IMR-90 (cell line): ENCODE data around the gene PRKAR1B. TPM values are rescaled to one million over a fixed set of nuclear protein-coding genes. Genes with fewer than 3 reads are reported as not detected.

ENCODE experiments used
- ATAC-seq: fragments of 200-7000 bp; cut with Tn5 transposase; 2 replicates; pipeline ENCODE4 v1.9.1; 2020; ENCODE audit warnings: low read depth, mild to moderate bottlenecking, moderate library complexity
- BruUV-seq: library from RNA; stranded (reverse); fragments of 400-500 nt; replicated peaks from 2 replicates; lab custom pipeline; 2021; lab: Mats Ljungman, UMichigan
- CTCF ChIA-PET: fragments of 300-600 bp; formaldehyde crosslinking; extraction: SDS; loops from one replicate; lab custom pipeline; 2021; ENCODE audit warnings: antibody characterized with exemption; lab: Yijun Ruan, JAX
- POLR2A ChIA-PET: fragments of 300-600 bp; sonication (Branson Sonifier 250); formaldehyde crosslinking; loops from one replicate; lab custom pipeline; 2022; ENCODE audit warnings: antibody characterized with exemption; ENCODE audit not compliant: unreplicated experiment; lab: Charles Lee
- DNase-seq: peaks from one replicate; pipeline ENCODE4 v3.0.0; 2013
- H2AFZ ChIP-seq: replicated peaks from 2 replicates; pipeline ENCODE3; 2013; ENCODE audit warnings: low read length, mild to moderate bottlenecking; ENCODE audit not compliant: poor library complexity
- H2AK5ac ChIP-seq: 2 replicates; pipeline ENCODE4 v1.6.1; 2013; ENCODE audit warnings: low read depth, low read length, inconsistent platforms
- H2AK9ac ChIP-seq: replicated peaks from 2 replicates; pipeline ENCODE3; 2013; ENCODE audit warnings: mild to moderate bottlenecking, low read depth, low read length, moderate library complexity; ENCODE audit not compliant: poor library complexity
- H2BK120ac ChIP-seq: 2 replicates; pipeline ENCODE4 v1.6.1; 2013; ENCODE audit warnings: low read depth, low read length, inconsistent platforms
- H2BK15ac ChIP-seq: 3 replicates; pipeline ENCODE4 v1.6.1; 2013; ENCODE audit warnings: low read depth, low read length, inconsistent platforms
- H2BK20ac ChIP-seq: 2 replicates; pipeline ENCODE4 v1.6.1; 2013; ENCODE audit warnings: low read depth, mild to moderate bottlenecking, inconsistent platforms, low read length, moderate library complexity
- H2BK5ac ChIP-seq: 2 replicates; pipeline ENCODE4 v1.6.1; 2013; ENCODE audit warnings: mild to moderate bottlenecking, low read depth, low read length, inconsistent platforms; ENCODE audit not compliant: poor library complexity, severe bottlenecking
- H3K14ac ChIP-seq: replicated peaks from 2 replicates; pipeline ENCODE4 v1.6.1; 2013; ENCODE audit warnings: low read depth, low read length, inconsistent platforms
- H3K18ac ChIP-seq: 2 replicates; pipeline ENCODE4 v1.6.1; 2013; ENCODE audit warnings: low read depth, low read length, control low read depth
- H3K23ac ChIP-seq: 2 replicates; pipeline ENCODE4 v1.6.1; 2013; ENCODE audit warnings: low read depth, low read length, inconsistent platforms
- H3K27ac ChIP-seq: 2 replicates; pipeline ENCODE4 v1.5.1; 2013; ENCODE audit warnings: mild to moderate bottlenecking, control low read depth, low read length; ENCODE audit not compliant: insufficient read depth
- H3K27me3 ChIP-seq: 2 replicates; pipeline ENCODE4 v1.6.1; 2013; ENCODE audit warnings: low read length; ENCODE audit not compliant: control insufficient read depth, insufficient read depth
- H3K36me3 ChIP-seq: 2 replicates; pipeline ENCODE4 v1.6.1; 2013; ENCODE audit warnings: low read length, mixed read lengths; ENCODE audit not compliant: control insufficient read depth, insufficient read depth
- H3K4ac ChIP-seq: 2 replicates; pipeline ENCODE4 v1.6.1; 2013; ENCODE audit warnings: low read depth, low read length, inconsistent platforms
- H3K4me1 ChIP-seq: 2 replicates; pipeline ENCODE4 v1.6.1; 2013; ENCODE audit warnings: low read length, mixed read lengths; ENCODE audit not compliant: control insufficient read depth, insufficient read depth
- H3K4me2 ChIP-seq: 2 replicates; pipeline ENCODE4 v1.6.1; 2013; ENCODE audit warnings: low read depth, mild to moderate bottlenecking, control low read depth, low read length, moderate library complexity
- H3K4me3 ChIP-seq: 2 replicates; pipeline ENCODE4 v1.5.1; 2013; ENCODE audit warnings: low read depth, mild to moderate bottlenecking, control low read depth, low read length, moderate library complexity; ENCODE audit not compliant: insufficient read depth
- H3K56ac ChIP-seq: 2 replicates; pipeline ENCODE4 v1.6.1; 2013; ENCODE audit warnings: low read length, inconsistent platforms; ENCODE audit not compliant: insufficient read depth; ENCODE audit errors: extremely low read depth
- H3K79me1 ChIP-seq, 2 experiments: 2 replicates each; pipeline ENCODE4 v1.6.1; 2013; ENCODE audit warnings: low read length in 2 of 2, inconsistent platforms in 1 of 2, low read depth in 1 of 2
- H3K9ac ChIP-seq: 2 replicates; pipeline ENCODE4 v1.6.1; 2013; ENCODE audit warnings: low read depth, low read length, control low read depth
- H3K9me1 ChIP-seq: 2 replicates; pipeline ENCODE4 v1.6.1; 2013; ENCODE audit warnings: low read length, inconsistent platforms; ENCODE audit not compliant: insufficient read depth
- H3K9me3 ChIP-seq: 2 replicates; pipeline ENCODE4 v1.6.1; 2013; ENCODE audit warnings: low read length; ENCODE audit not compliant: control insufficient read depth, insufficient read depth
- H4K20me1 ChIP-seq: 2 replicates; pipeline ENCODE4 v1.6.1; 2013; ENCODE audit warnings: low read length, inconsistent platforms; ENCODE audit not compliant: insufficient read depth
- H4K5ac ChIP-seq: 2 replicates; pipeline ENCODE4 v1.6.1; 2013; ENCODE audit warnings: mild to moderate bottlenecking, low read depth, low read length, control low read depth
- H4K8ac ChIP-seq, 2 experiments: 2 replicates each; pipeline ENCODE4 v1.6.1; 2013; ENCODE audit warnings: low read depth in 2 of 2, low read length in 2 of 2, control low read depth in 1 of 2, inconsistent platforms in 1 of 2
- H4K91ac ChIP-seq: 2 replicates; pipeline ENCODE4 v1.6.1; 2013; ENCODE audit warnings: low read depth, low read length, inconsistent platforms; ENCODE audit not compliant: insufficient read depth
- BHLHE40 ChIP-seq: fragments of 150-350 bp; IDR thresholded peaks from 2 replicates; pipeline ENCODE4 v1.6.1; 2016; ENCODE audit warnings: mild to moderate bottlenecking, low read depth, low read length
- CEBPB ChIP-seq: IDR thresholded peaks from 2 replicates; pipeline ENCODE4 v1.6.1; 2012; ENCODE audit warnings: low read depth, low read length, improper control_type of control experiment
- MAZ ChIP-seq: IDR thresholded peaks from 2 replicates; pipeline ENCODE4 v1.6.1; 2012; ENCODE audit warnings: low read depth, mild to moderate bottlenecking, low read length, improper control_type of control experiment, moderate library complexity, borderline replicate concordance
- NFE2L2 ChIP-seq: fragments of 150-350 bp; IDR thresholded peaks from 2 replicates; pipeline ENCODE4 v1.6.1; 2016; ENCODE audit warnings: low read depth, mild to moderate bottlenecking, low read length
- POLR2A ChIP-seq: IDR thresholded peaks from 2 replicates; pipeline ENCODE4 v1.6.1; 2012; ENCODE audit warnings: mild to moderate bottlenecking, low read depth, low read length
- RFX5 ChIP-seq: IDR thresholded peaks from 2 replicates; pipeline ENCODE4 v1.8.0; 2012; ENCODE audit warnings: low read depth, mild to moderate bottlenecking, low read length, moderate library complexity
- WGBS, 2 experiments: methylation state at CpG; one replicate each; pipeline versions ENCODE4 v1.1.5 to v1.1.7; 2013; ENCODE audit warnings: missing lambda C conversion rate in 2 of 2; ENCODE audit not compliant: insufficient read length in 1 of 2; ENCODE audit errors: extremely low coverage in 2 of 2; 5-methylcytosine and 5-hydroxymethylcytosine counted together
- dilution Hi-C: fragments of 300-500 bp; cut with HindIII; formaldehyde crosslinking; loops from one replicate; pipeline ENCODE4 v1.14.3; 2018; ENCODE audit warnings: low sequenced_read_pairs; ENCODE audit not compliant: unreplicated experiment
- in situ Hi-C: fragments of 300-500 bp; cut with MboI; formaldehyde crosslinking; loops from 3 replicates; pipeline ENCODE4 v1.14.3; 2019; ENCODE audit warnings: low sequenced_read_pairs, inconsistent platforms, mixed read lengths
- intact Hi-C: fragments of 100-400 bp; cut with micrococcal nuclease; formaldehyde crosslinking; loops from 2 replicates; pipeline ENCODE4 v1.10.0; 2022
- polyA plus RNA-seq, 3 experiments: library from polyadenylated mRNA; depleted of rRNA; stranded (reverse); fragments of >200 nt; gene quantifications; 2 replicates each; pipeline ENCODE4 v1.2.3, GENCODE V29; 2012; ENCODE audit warnings: low replicate concordance in 1 of 3
- total RNA-seq: library from RNA; depleted of rRNA; stranded (reverse); fragments of >200 nt; gene quantifications from 2 replicates; pipeline ENCODE4 v1.2.3, GENCODE V29; 2012
- TF ChIP-seq, protein P1 (sequence below): fragments of 150-350 bp; IDR thresholded peaks from 2 replicates; pipeline ENCODE4 v1.6.1; 2017; ENCODE audit warnings: mild to moderate bottlenecking, antibody characterized with exemption, low read length, low read depth
- TF ChIP-seq, protein P2 (sequence below): fragments of 150-350 bp; IDR thresholded peaks from 2 replicates; pipeline ENCODE4 v1.6.1; 2016; ENCODE audit warnings: low read depth, mild to moderate bottlenecking, low read length, moderate library complexity, borderline replicate concordance
- TF ChIP-seq, protein P3 (sequence below): conservative IDR thresholded peaks from 2 replicates; pipeline ENCODE4 v1.5.1; 2012; ENCODE audit warnings: mild to moderate bottlenecking, low read depth, low read length, improper control_type of control experiment

Gene PRKAR1B
- total and polyA plus RNA-seq, 2 of the 4 experiments (the other 2 are of a cell fraction) = 15.2 to 20.2 TPM

DNA sequence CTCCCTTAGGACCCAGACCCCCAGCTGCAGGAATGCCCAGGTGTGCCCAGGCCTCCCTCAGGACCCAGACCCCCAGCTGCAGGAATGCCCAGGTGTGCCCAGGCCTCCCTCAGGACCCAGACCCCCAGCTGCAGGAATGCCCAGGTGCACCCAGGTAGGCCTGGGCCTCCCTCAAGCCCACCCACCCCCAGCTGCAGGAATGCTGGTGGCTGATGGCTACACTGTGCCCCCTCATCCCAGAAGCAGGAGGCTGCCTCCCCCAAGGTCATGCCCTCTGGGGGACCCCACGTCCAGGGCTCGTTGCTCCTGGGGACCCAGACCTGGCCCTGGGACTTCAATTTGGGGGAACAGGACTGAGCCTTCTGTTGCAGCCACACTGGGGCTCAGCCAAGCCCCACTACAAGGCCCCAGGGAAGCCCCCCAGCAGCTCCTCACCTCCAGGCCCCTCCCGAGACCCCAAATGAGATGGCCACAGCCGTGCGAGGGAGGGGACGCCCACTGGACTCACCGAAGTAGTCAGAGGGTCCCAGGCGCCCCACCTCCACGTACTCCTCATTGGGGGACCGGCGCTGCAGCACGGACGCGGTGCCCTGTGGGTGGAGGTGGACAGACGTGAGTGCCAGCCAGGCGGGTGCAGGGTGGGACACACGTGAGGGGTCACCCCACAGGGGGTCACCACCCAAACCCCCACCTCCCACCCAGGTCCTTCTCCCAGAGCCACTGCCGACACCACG lies 176.0 kb downstream of the PRKAR1B start:
- no peak overlapping the region for H3K23ac ChIP-seq
- no peak overlapping the region for H3K9ac ChIP-seq
- no peak overlapping the region for H4K91ac ChIP-seq
- intact Hi-C loops (no loop called here), in situ Hi-C loops (no loop called here), dilution Hi-C loops (no loop called here)
- no peak overlapping the region for H2BK15ac ChIP-seq
- no peaks in the 10 kb centered on the region; the same call in 1 of the 2 replicates for H3K27me3 ChIP-seq
- no peak for TF ChIP-seq RFX5
- TF ChIP-seq, protein P1, sequence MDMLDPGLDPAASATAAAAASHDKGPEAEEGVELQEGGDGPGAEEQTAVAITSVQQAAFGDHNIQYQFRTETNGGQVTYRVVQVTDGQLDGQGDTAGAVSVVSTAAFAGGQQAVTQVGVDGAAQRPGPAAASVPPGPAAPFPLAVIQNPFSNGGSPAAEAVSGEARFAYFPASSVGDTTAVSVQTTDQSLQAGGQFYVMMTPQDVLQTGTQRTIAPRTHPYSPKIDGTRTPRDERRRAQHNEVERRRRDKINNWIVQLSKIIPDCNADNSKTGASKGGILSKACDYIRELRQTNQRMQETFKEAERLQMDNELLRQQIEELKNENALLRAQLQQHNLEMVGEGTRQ = no peak
- TF ChIP-seq POLR2A = no peak
- TF ChIP-seq, protein P2, sequence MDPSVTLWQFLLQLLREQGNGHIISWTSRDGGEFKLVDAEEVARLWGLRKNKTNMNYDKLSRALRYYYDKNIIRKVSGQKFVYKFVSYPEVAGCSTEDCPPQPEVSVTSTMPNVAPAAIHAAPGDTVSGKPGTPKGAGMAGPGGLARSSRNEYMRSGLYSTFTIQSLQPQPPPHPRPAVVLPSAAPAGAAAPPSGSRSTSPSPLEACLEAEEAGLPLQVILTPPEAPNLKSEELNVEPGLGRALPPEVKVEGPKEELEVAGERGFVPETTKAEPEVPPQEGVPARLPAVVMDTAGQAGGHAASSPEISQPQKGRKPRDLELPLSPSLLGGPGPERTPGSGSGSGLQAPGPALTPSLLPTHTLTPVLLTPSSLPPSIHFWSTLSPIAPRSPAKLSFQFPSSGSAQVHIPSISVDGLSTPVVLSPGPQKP = no peak
- TF ChIP-seq CEBPB = no peak
- TF ChIP-seq BHLHE40 = no peak
- no peak for TF ChIP-seq NFE2L2
- TF ChIP-seq, protein P3, sequence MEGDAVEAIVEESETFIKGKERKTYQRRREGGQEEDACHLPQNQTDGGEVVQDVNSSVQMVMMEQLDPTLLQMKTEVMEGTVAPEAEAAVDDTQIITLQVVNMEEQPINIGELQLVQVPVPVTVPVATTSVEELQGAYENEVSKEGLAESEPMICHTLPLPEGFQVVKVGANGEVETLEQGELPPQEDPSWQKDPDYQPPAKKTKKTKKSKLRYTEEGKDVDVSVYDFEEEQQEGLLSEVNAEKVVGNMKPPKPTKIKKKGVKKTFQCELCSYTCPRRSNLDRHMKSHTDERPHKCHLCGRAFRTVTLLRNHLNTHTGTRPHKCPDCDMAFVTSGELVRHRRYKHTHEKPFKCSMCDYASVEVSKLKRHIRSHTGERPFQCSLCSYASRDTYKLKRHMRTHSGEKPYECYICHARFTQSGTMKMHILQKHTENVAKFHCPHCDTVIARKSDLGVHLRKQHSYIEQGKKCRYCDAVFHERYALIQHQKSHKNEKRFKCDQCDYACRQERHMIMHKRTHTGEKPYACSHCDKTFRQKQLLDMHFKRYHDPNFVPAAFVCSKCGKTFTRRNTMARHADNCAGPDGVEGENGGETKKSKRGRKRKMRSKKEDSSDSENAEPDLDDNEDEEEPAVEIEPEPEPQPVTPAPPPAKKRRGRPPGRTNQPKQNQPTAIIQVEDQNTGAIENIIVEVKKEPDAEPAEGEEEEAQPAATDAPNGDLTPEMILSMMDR = no peak
- no peak for TF ChIP-seq MAZ
- H2AFZ ChIP-seq = no peak overlapping the region
- H3K27ac ChIP-seq = no peak overlapping the region
- no peak overlapping the region for H2BK20ac ChIP-seq
- no peaks in the 10 kb centered on the region for H4K20me1 ChIP-seq
- ChIA-PET CTCF (no interaction called here), POLR2A (no interaction called here)
- H3K4ac ChIP-seq = no peak overlapping the region
- no peaks in the 10 kb centered on the region; the same call in 1 of the 2 replicates for H3K9me3 ChIP-seq
- H4K8ac ChIP-seq = no peak overlapping the region
- no TSS peak for BruUV-seq
- H2BK120ac ChIP-seq = no peak overlapping the region
- H3K9me1 ChIP-seq = no peaks in the 10 kb centered on the region
- no peak overlapping the region for H2BK5ac ChIP-seq
- no peak overlapping the region for H3K4me2 ChIP-seq
- DNase-seq (no peak), ATAC-seq (no peak)
- H3K4me1 ChIP-seq = peaks cover 3% of the 10 kb centered on the region; the same call in 1 of the 2 replicates
- H3K36me3 ChIP-seq = no peaks in the 10 kb centered on the region
- H4K5ac ChIP-seq = no peak overlapping the region
- no peak overlapping the region for H3K18ac ChIP-seq
- no peaks in the 10 kb centered on the region for H3K79me1 ChIP-seq
- 80% methylated on average over 3 of the region's 19 CpGs; no CpG with 5 or more reads in 1 of the 2 experiments for WGBS, 2 experiments
- no peak overlapping the region for H3K14ac ChIP-seq
- H3K4me3 ChIP-seq = no peak overlapping the region
- H2AK5ac ChIP-seq = no peak overlapping the region
- no peak overlapping the region for H2AK9ac ChIP-seq
- no peak overlapping the region for H3K56ac ChIP-seq
